Mucosa of stomach (tissue), 1 donor: ENCODE measurements around the gene ZNF493.
A peak's percentile ranks its signal among the peaks of the same experiment; 100 is the strongest.

Experiments
- H3K27me3 ChIP-seq: one replicate; pipeline ENCODE4 v1.7.0; 2013; ENCODE audit warnings: mild to moderate bottlenecking, low read length; ENCODE audit not compliant: control insufficient read depth, insufficient read depth
- H3K36me3 ChIP-seq: one replicate; pipeline ENCODE4 v1.7.0; 2013; ENCODE audit warnings: low read length; ENCODE audit not compliant: control insufficient read depth, insufficient read depth
- H3K4me1 ChIP-seq: one replicate; pipeline ENCODE4 v1.7.0; 2013; ENCODE audit warnings: mild to moderate bottlenecking, low read length; ENCODE audit not compliant: control insufficient read depth, insufficient read depth
- H3K4me3 ChIP-seq: one replicate; pipeline ENCODE4 v1.7.0; 2013; ENCODE audit warnings: low read length
- H3K9ac ChIP-seq: one replicate; pipeline ENCODE4 v1.7.0; 2013; ENCODE audit warnings: mild to moderate bottlenecking, low read length, moderate library complexity
- H3K9me3 ChIP-seq: one replicate; pipeline ENCODE4 v1.7.0; 2013; ENCODE audit warnings: mild to moderate bottlenecking, low read length, moderate library complexity; ENCODE audit not compliant: control insufficient read depth
- donor health status: Pancreatic carcinoma.

The ZNF493 gene

GRCh38 chr19:21430675-21431074 is 33.7 kb downstream of the ZNF493 start:
- peaks cover 5% of the 10 kb centered on the region for H3K9me3 ChIP-seq
- H3K4me3 ChIP-seq = no peak overlapping the region
- H3K27me3 ChIP-seq = no peaks in the 10 kb centered on the region
- no peak overlapping the region for H3K9ac ChIP-seq
- peaks cover 12% of the 10 kb centered on the region for H3K4me1 ChIP-seq
- H3K36me3 ChIP-seq = no peaks in the 10 kb centered on the region

GRCh38 chr19:21432590-21432989 is 35.7 kb downstream of the ZNF493 start:
- Histone ChIP-seq H3K27me3 (no peaks in the 10 kb centered on the region), H3K9me3 (peaks cover 5% of the 10 kb centered on the region), H3K4me3 (no peak overlapping the region), H3K4me1 (peaks cover 15% of the 10 kb centered on the region), H3K9ac (no peak overlapping the region), H3K36me3 (no peaks in the 10 kb centered on the region)

GRCh38 chr19:21434516-21434915 is 37.6 kb downstream of the ZNF493 start:
- Histone ChIP-seq H3K4me3 (no peak overlapping the region), H3K9me3 (peaks cover 5% of the 10 kb centered on the region), H3K4me1 (peaks cover 28% of the 10 kb centered on the region), H3K9ac (no peak overlapping the region), H3K27me3 (no peaks in the 10 kb centered on the region), H3K36me3 (no peaks in the 10 kb centered on the region)

GRCh38 chr19:21434967-21435544 is 38.1 kb downstream of the ZNF493 start:
- Histone ChIP-seq H3K4me1 (peaks cover 33% of the 10 kb centered on the region), H3K9me3 (peaks cover 5% of the 10 kb centered on the region), H3K9ac (no peak overlapping the region), H3K36me3 (no peaks in the 10 kb centered on the region), H3K27me3 (no peaks in the 10 kb centered on the region), H3K4me3 (no peak overlapping the region)

GRCh38 chr19:21439201-21439751 is 42.3 kb downstream of the ZNF493 start:
- Histone ChIP-seq H3K9me3 (no peaks in the 10 kb centered on the region), H3K27me3 (no peaks in the 10 kb centered on the region), H3K9ac (peak overlapping the region; percentile 45), H3K36me3 (no peaks in the 10 kb centered on the region), H3K4me1 (peaks cover 42% of the 10 kb centered on the region), H3K4me3 (no peak overlapping the region)

- H3K4me3 ChIP-seq = no peak overlapping the region
These were observed 43.4 kb downstream of the ZNF493 start for GRCh38 chr19:21440321-21440720.

GRCh38 chr19:21451187-21451586 is 54.3 kb downstream of the ZNF493 start:
- Histone ChIP-seq H3K4me1 (no peaks in the 10 kb centered on the region), H3K4me3 (no peak overlapping the region), H3K9me3 (no peaks in the 10 kb centered on the region), H3K36me3 (no peaks in the 10 kb centered on the region), H3K9ac (no peak overlapping the region), H3K27me3 (no peaks in the 10 kb centered on the region)

More at GRCh38 chr19:21440321-21440720, 43.4 kb downstream of the ZNF493 start:
- no peaks in the 10 kb centered on the region for H3K27me3 ChIP-seq
- no peaks in the 10 kb centered on the region for H3K36me3 ChIP-seq
- H3K9ac ChIP-seq = no peak overlapping the region
- no peaks in the 10 kb centered on the region for H3K9me3 ChIP-seq
- peaks cover 35% of the 10 kb centered on the region for H3K4me1 ChIP-seq

GRCh38 chr19:21454901-21455300 is 58.0 kb downstream of the ZNF493 start:
- Histone ChIP-seq H3K9me3 (no peaks in the 10 kb centered on the region), H3K4me3 (no peak overlapping the region), H3K27me3 (no peaks in the 10 kb centered on the region)

GRCh38 chr19:21460686-21461085 is 63.8 kb downstream of the ZNF493 start:
- no peak overlapping the region for H3K4me3 ChIP-seq
- no peak overlapping the region for H3K9ac ChIP-seq
- no peaks in the 10 kb centered on the region for H3K27me3 ChIP-seq
- H3K4me1 ChIP-seq = no peaks in the 10 kb centered on the region
- no peaks in the 10 kb centered on the region for H3K36me3 ChIP-seq
- H3K9me3 ChIP-seq = no peaks in the 10 kb centered on the region

More at GRCh38 chr19:21454901-21455300, 58.0 kb downstream of the ZNF493 start:
- Histone ChIP-seq H3K4me1 (no peaks in the 10 kb centered on the region), H3K36me3 (no peaks in the 10 kb centered on the region), H3K9ac (no peak overlapping the region)

GRCh38 chr19:21462540-21462939 is 65.6 kb downstream of the ZNF493 start:
- Histone ChIP-seq H3K9me3 (no peaks in the 10 kb centered on the region), H3K9ac (no peak overlapping the region), H3K36me3 (no peaks in the 10 kb centered on the region), H3K4me3 (no peak overlapping the region), H3K27me3 (no peaks in the 10 kb centered on the region), H3K4me1 (no peaks in the 10 kb centered on the region)

- Histone ChIP-seq H3K9ac (peak overlapping the region; percentile 40), H3K9me3 (no peaks in the 10 kb centered on the region), H3K27me3 (no peaks in the 10 kb centered on the region), H3K4me1 (no peaks in the 10 kb centered on the region), H3K4me3 (peak overlapping the region; percentile 42), H3K36me3 (no peaks in the 10 kb centered on the region)
These were observed 66.6 kb downstream of the ZNF493 start for GRCh38 chr19:21463449-21464105.

- no peak overlapping the region for H3K4me3 ChIP-seq
- H3K9ac ChIP-seq = no peak overlapping the region
- no peaks in the 10 kb centered on the region for H3K4me1 ChIP-seq
- no peaks in the 10 kb centered on the region for H3K36me3 ChIP-seq
- H3K27me3 ChIP-seq = no peaks in the 10 kb centered on the region
- no peaks in the 10 kb centered on the region for H3K9me3 ChIP-seq
These were observed 69.7 kb downstream of the ZNF493 start for GRCh38 chr19:21466627-21467026.
